22Rv1 (cell line): ENCODE results near the gene GOT1.

Source experiments
- CTCF ChIP-seq: fragments of 450-650 bp; IDR thresholded peaks from 2 replicates; pipeline ENCODE4 v1.5.1; 2017; ENCODE audit warnings: mild to moderate bottlenecking
- ZFX ChIP-seq: fragments of 450-650 bp; IDR thresholded peaks from 2 replicates; pipeline ENCODE4 v1.6.1; 2017; ENCODE audit warnings: antibody characterized with exemption, borderline replicate concordance

- TF ChIP-seq ZFX (no peak), CTCF (no peak)
These were observed 66.3 kb downstream of the GOT1 start for GRCh38 chr10:99364125-99364524.
